ENCODE measurements around the gene GABRP. TPM values are rescaled to one million over a fixed set of nuclear protein-coding genes. Genes with fewer than 3 reads are reported as not detected.

GABRP gene
- 10 to 100 TPM in 2 of 4 donors, 1 to 10 TPM in 2; 3.0 to 40.8 (median 19.3) TPM for total RNA-seq

- WGBS, 2 donors: 82 to 86% methylated on average over 11 to 14 of the region's 14 CpGs
- DNase-seq (ENCODE audit: low spot score in 2 of 2): peak in 1 of 2 donors; percentile 68
- TF ChIP-seq POLR2A (IDR thresholded peaks at IDR 0.05) (no peak), CTCF (IDR thresholded peaks at IDR 0.05) (no peak)
- intact Hi-C loops (cut with DNase I; ENCODE audit: low total_unique reads): no loop called here
- no peak within 1 kb of the TSS for H3K4me3 ChIP-seq (ENCODE audit: low read depth, poor library complexity, severe bottlenecking)
Observed at GRCh38 chr5:170783498-170784247, at the start of gene GABRP. GABRP (plus strand) TSS chr5:170783725; CDS start chr5:170788616, 4,891 bp downstream.

GRCh38 chr5:170736966-170737365 is 46.6 kb upstream of the GABRP start:
- 67 to 72% methylated on average over 3 of the region's 3 CpGs for WGBS, 2 donors
- H3K4me3 ChIP-seq (ENCODE audit: low read depth, poor library complexity, severe bottlenecking): no peak overlapping the region
- no peak for DNase-seq (ENCODE audit: low spot score in 2 of 2)
- intact Hi-C loops (cut with DNase I; ENCODE audit: low total_unique reads): no loop called here
- TF ChIP-seq CTCF (IDR thresholded peaks at IDR 0.05): no peak
- no peak for TF ChIP-seq POLR2A (IDR thresholded peaks at IDR 0.05)

GRCh38 chr5:170737591-170737990 is 45.9 kb upstream of the GABRP start:
- intact Hi-C loops (cut with DNase I; ENCODE audit: low total_unique reads): no loop called here
- no peak for TF ChIP-seq CTCF (IDR thresholded peaks at IDR 0.05)
- no peak for TF ChIP-seq POLR2A (IDR thresholded peaks at IDR 0.05)
- H3K4me3 ChIP-seq (ENCODE audit: low read depth, poor library complexity, severe bottlenecking): no peak overlapping the region
- DNase-seq (ENCODE audit: low spot score in 2 of 2): no peak
- WGBS, 2 donors: 70 to 89% methylated on average over 1 of the region's 1 CpG

- DNase-seq (ENCODE audit: low spot score in 2 of 2): no peak
- intact Hi-C loops (cut with DNase I; ENCODE audit: low total_unique reads): no loop called here
- no peak for TF ChIP-seq POLR2A (IDR thresholded peaks at IDR 0.05)
- no peak for TF ChIP-seq CTCF (IDR thresholded peaks at IDR 0.05)
- whole genome bisulfite sequencing, 2 donors: 46 to 59% methylated on average over 3 of the region's 3 CpGs
- no peak overlapping the region for H3K4me3 ChIP-seq (ENCODE audit: low read depth, poor library complexity, severe bottlenecking)
Observed at GRCh38 chr5:170738840-170739239, 44.7 kb upstream of the GABRP start.

GRCh38 chr5:170739446-170739845 is 44.1 kb upstream of the GABRP start:
- no peak overlapping the region for H3K4me3 ChIP-seq (ENCODE audit: low read depth, poor library complexity, severe bottlenecking)
- 88 to 95% methylated on average over 4 of the region's 4 CpGs for WGBS, 2 donors
- no peak for DNase-seq (ENCODE audit: low spot score in 2 of 2)
- intact Hi-C loops (cut with DNase I; ENCODE audit: low total_unique reads): no loop called here
- no peak for TF ChIP-seq CTCF (IDR thresholded peaks at IDR 0.05)
- no peak for TF ChIP-seq POLR2A (IDR thresholded peaks at IDR 0.05)
